Measurements from ENCODE around the gene GJB2. TPM values are rescaled to one million over a fixed set of nuclear protein-coding genes. Genes with fewer than 3 reads are reported as not detected.

The GJB2 gene
- total and polyA plus RNA-seq, 2 of the 8 experiments (the other 6 are each of a cell fraction or from before 2014, with no cell fraction given) = 0.20 to 0.21 TPM

- H3K23me2 ChIP-seq (ENCODE audit: low read depth, low read length) = no peaks in the 10 kb centered on the region
- POLR2A ChIA-PET (ENCODE audit: partially characterized antibody) = no interaction called here
- CTCF ChIA-PET (ENCODE audit: partially characterized antibody) = interaction anchor here (0.8 to 1.8 kb wide), 4 partner anchors 10 to 23 kb away, joined by 3 to 11 read pairs (median 5); partner anchors contain the start of gene GJA3
- H3K4me2 ChIP-seq (ENCODE audit: insufficient read depth in 1 of 2, low read depth in 2 of 2, low read length in 2 of 2) = no peak overlapping the region
- H2BK15ac ChIP-seq (ENCODE audit: low read length) = no peak overlapping the region
- no peak overlapping the region for H2BK20ac ChIP-seq (ENCODE audit: low read length)
- H3K9me3 ChIP-seq (ENCODE audit: insufficient read depth in 2 of 2, low read depth in 1 of 2, low read length in 1 of 2) = no peaks in the 10 kb centered on the region
- H3K4ac ChIP-seq (replicated peaks; ENCODE audit: insufficient read length, low read depth, low read length) = no peak overlapping the region
- H3K18ac ChIP-seq (ENCODE audit: extremely low read depth, low read length) = no peak overlapping the region
- DNase-seq (ENCODE audit: low read depth in 1 of 2, low spot score in 2 of 2) (no peak), FAIRE-seq (no peak)
- no peak overlapping the region for H3K56ac ChIP-seq (replicated peaks; ENCODE audit: insufficient read length, low read depth, low read length)
- no peak overlapping the region for H2AFZ ChIP-seq (ENCODE audit: low read length)
- H3K27me3 ChIP-seq (replicated peaks in 1 of 4; ENCODE audit: control insufficient read depth in 3 of 4, extremely low read depth in 1 of 4, insufficient read depth in 3 of 4, low read length in 3 of 4) = peaks cover 0 to 4% (median 2%) of the 10 kb centered on the region in 4 experiments; a peak in 5 of 7 replicates
- H4K8ac ChIP-seq (ENCODE audit: extremely low read depth, insufficient read depth, low read length) = no peak overlapping the region
- TF ChIP-seq MAX (IDR thresholded peaks at IDR 0.05) = no peak
- TF ChIP-seq MAFK (IDR thresholded peaks at IDR 0.05; ENCODE audit: low read depth, low read length) = no peak
- TF ChIP-seq BRCA1 (IDR thresholded peaks at IDR 0.05; ENCODE audit: low read depth, low read length) = no peak
- TF ChIP-seq KDM5A (IDR thresholded peaks at IDR 0.05; ENCODE audit: low read length) = no peak
- TF ChIP-seq EZH2 (IDR thresholded peaks at IDR 0.05; ENCODE audit: low read depth, low read length, severe bottlenecking) = no peak
- no peak for TF ChIP-seq RAD21 (IDR thresholded peaks at IDR 0.05 in 1 of 2, conservative IDR thresholded peaks at IDR 0.05 in 1 of 2; ENCODE audit: low read depth in 2 of 2, low read length in 2 of 2)
- TF ChIP-seq ATF2 (IDR thresholded peaks at IDR 0.05; ENCODE audit: low read length) = no peak
- TF ChIP-seq KDM4A (IDR thresholded peaks at IDR 0.05; ENCODE audit: low read depth, low read length, severe bottlenecking) = no peak
- H3K4me1 ChIP-seq (replicated peaks in 1 of 4; ENCODE audit: control insufficient read depth in 3 of 4, insufficient read depth in 4 of 4, low read length in 3 of 4) = no peaks in the 10 kb centered on the region; a peak in 1 of 7 replicates
- H2BK120ac ChIP-seq (replicated peaks; ENCODE audit: low read depth, low read length) = no peak overlapping the region
- H2BK12ac ChIP-seq (ENCODE audit: low read depth, low read length) = no peak overlapping the region
- no peaks in the 10 kb centered on the region for H3K79me2 ChIP-seq (ENCODE audit: control insufficient read depth in 1 of 2, insufficient read depth in 2 of 2, low read length in 2 of 2)
- no peaks in the 10 kb centered on the region for H3K79me1 ChIP-seq (ENCODE audit: low read depth, low read length)
- no peak overlapping the region for H3K9ac ChIP-seq (replicated peaks in 1 of 4; ENCODE audit: extremely low read depth in 1 of 4, low read depth in 3 of 4, low read length in 3 of 4)
- no peak overlapping the region for H3K4me3 ChIP-seq (ENCODE audit: extremely low read depth in 1 of 4, insufficient read depth in 2 of 4, low read depth in 3 of 4, low read length in 4 of 4)
- H3K23ac ChIP-seq (ENCODE audit: insufficient read length) = no peak overlapping the region
- 75% methylated on average over 2 of the region's 2 CpGs; no CpG with 5 or more reads in 1 of the 2 experiments for WGBS, 2 experiments (ENCODE audit: extremely low coverage in 1 of 2, insufficient coverage in 1 of 2, insufficient read length in 1 of 2, insufficient replicate concordance in 2 of 2, low coverage in 1 of 2, low lambda C conversion rate in 2 of 2, missing lambda C conversion rate in 1 of 2)
- H4K5ac ChIP-seq (ENCODE audit: insufficient read length, low read depth, low read length) = no peak overlapping the region
- no peak overlapping the region for H2AK5ac ChIP-seq (ENCODE audit: low read depth, low read length)
- no peaks in the 10 kb centered on the region for H4K20me1 ChIP-seq (replicated peaks in 1 of 2; ENCODE audit: control insufficient read depth in 1 of 2, insufficient read depth in 2 of 2, low read length in 2 of 2)
- no peaks in the 10 kb centered on the region for H3K36me3 ChIP-seq (ENCODE audit: control insufficient read depth in 2 of 4, insufficient read depth in 4 of 4, low read length in 3 of 4)
- no peak overlapping the region for H4K91ac ChIP-seq (replicated peaks; ENCODE audit: insufficient read length, low read length)
- no peak overlapping the region for H3K27ac ChIP-seq (ENCODE audit: low read depth, low read length)
- H3K14ac ChIP-seq (ENCODE audit: insufficient read length) = no peak overlapping the region
- no peak overlapping the region for H2BK5ac ChIP-seq (ENCODE audit: low read depth, low read length)
Observed at GRCh38 chr13:20137875-20138274, 54.9 kb downstream of the GJB2 start.
